Ascending aorta (tissue), 2 donors: Measurements from ENCODE around the gene TSPAN3. TPM values are rescaled to one million over a fixed set of nuclear protein-coding genes. Genes with fewer than 3 reads are reported as not detected.

ENCODE experiments used
- DNase-seq, 2 donors: peaks; one replicate each; pipeline ENCODE4 v3.0.0-alpha.2; 2019; ENCODE audit warnings: low spot score in 2 of 2
- H3K27ac ChIP-seq, 2 donors: fragments of 200-600 bp; sonication (generic); one replicate each; pipeline ENCODE4 v1.5.1; 2016 to 2017; ENCODE audit warnings: mild to moderate bottlenecking in 1 of 2
- H3K27me3 ChIP-seq: fragments of 200-600 bp; sonication (generic); one replicate; pipeline ENCODE4 v1.5.1; 2017
- H3K36me3 ChIP-seq, 2 donors: fragments of 200-600 bp; sonication (generic); one replicate each; pipeline ENCODE4 v1.5.1; 2016
- H3K4me1 ChIP-seq, 2 donors: fragments of 200-600 bp; sonication (generic); one replicate each; pipeline ENCODE4 v1.5.1; 2016 to 2017; ENCODE audit warnings: mild to moderate bottlenecking in 1 of 2
- H3K4me3 ChIP-seq, 2 donors: fragments of 200-600 bp; sonication (generic); one replicate each; pipeline ENCODE4 v1.5.1; 2016 to 2017; ENCODE audit warnings: mild to moderate bottlenecking in 1 of 2
- H3K9me3 ChIP-seq, 2 donors: fragments of 200-600 bp; sonication (generic); one replicate each; pipeline ENCODE4 v1.5.1; 2016
- CTCF ChIP-seq, 3 experiments: fragments of 200-600 bp in 2 of 3; fragments of 450-650 bp in 1 of 3; sonication (generic) in 2 of 3; IDR thresholded peaks; one replicate each; pipeline ENCODE4 v1.5.1; 2016 to 2019; ENCODE audit warnings: antibody characterized with exemption in 3 of 3, mild to moderate bottlenecking in 1 of 3, moderate library complexity in 1 of 3
- intact Hi-C: fragments of 100-400 bp; cut with DNase I; formaldehyde crosslinking; loops from one replicate; pipeline ENCODE4 v1.15.1; 2023
- total RNA-seq: library from RNA; depleted of rRNA; stranded (reverse); fragments of >200 nt; gene quantifications from one replicate; pipeline ENCODE4 v1.1.0, GENCODE V29; 2016

TSPAN3 gene
- total RNA-seq, 1 donor from 2014 or later, result 98.2 TPM

DNA sequence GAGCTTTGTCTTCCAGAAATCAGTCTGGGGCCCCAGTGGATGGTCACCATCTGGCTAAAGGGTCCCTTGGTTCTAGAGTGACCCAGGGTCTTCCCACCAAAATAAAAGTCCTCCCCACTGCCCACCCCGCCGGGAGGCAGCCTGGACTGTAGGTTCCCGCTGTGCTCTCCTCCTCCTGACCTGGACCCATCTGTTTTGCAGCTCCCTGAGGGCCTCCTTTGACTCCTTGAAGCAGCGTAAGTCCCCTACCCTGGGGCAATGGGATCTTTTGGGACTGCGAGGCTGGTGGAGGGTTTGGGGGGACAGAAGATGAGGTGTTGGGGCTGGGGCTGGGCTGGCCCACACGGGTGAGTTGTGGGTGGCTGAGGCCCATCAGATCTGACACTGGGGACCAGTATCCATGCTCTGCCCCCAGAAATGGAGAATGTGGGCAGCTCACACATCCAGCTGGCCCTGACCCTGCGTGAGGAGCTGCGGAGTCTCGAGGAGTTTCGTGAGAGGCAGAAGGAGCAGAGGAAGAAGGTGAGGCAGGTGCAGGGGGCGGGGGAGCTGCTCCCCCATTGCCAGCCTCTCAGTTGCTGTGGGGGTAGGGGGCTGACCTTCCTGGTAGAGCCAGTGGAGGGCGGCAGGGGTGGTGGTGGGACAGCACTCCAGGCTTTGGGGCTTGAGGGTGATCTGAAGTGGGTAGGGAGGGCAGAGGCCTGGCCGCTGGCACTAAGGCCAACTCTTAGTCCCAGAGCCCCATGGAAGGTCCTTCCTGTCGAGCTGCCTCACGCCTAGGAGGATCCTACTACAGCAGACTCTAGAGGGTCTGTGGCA, 45.6 kb downstream of the TSPAN3 start:
- TF ChIP-seq CTCF (IDR thresholded peaks at IDR 0.05), result no peak
- no peaks in the 10 kb centered on the region for H3K9me3 ChIP-seq
- H3K27me3 ChIP-seq, result no peaks in the 10 kb centered on the region
- H3K4me3 ChIP-seq, result no peak overlapping the region
- no peak overlapping the region for H3K27ac ChIP-seq
- peaks cover 2 to 5% of the 10 kb centered on the region in 2 donors for H3K36me3 ChIP-seq
- DNase-seq, result peak in 1 of 2 donors; percentile 56
- intact Hi-C loops, result loop anchor here (2.0 kb wide), 1 partner anchor 518 kb away; no protein-coding TSS in a partner anchor
- no peaks in the 10 kb centered on the region for H3K4me1 ChIP-seq

GRCh38 chr15:77024273-77025082, 46.4 kb downstream of the TSPAN3 start:
- H3K4me1 ChIP-seq, result no peaks in the 10 kb centered on the region
- H3K36me3 ChIP-seq, result peaks cover 2 to 3% of the 10 kb centered on the region in 2 donors
- H3K27ac ChIP-seq, result no peak overlapping the region
- intact Hi-C loops, result loop anchor here (2.0 to 5.0 kb wide), 3 partner anchors 82 to 518 kb away; no protein-coding TSS in a partner anchor
- peak in 1 of 2 donors; percentile 82 for DNase-seq
- no peaks in the 10 kb centered on the region for H3K27me3 ChIP-seq
- H3K4me3 ChIP-seq, result no peak overlapping the region
- H3K9me3 ChIP-seq, result no peaks in the 10 kb centered on the region
- peak; percentile 90 to 97 (median 97) for TF ChIP-seq CTCF (IDR thresholded peaks at IDR 0.05)

GRCh38 chr15:77023576-77024272, 47.2 kb downstream of the TSPAN3 start:
- intact Hi-C loops, result loop anchor here (2.0 to 5.0 kb wide), 3 partner anchors 81 to 519 kb away; no protein-coding TSS in a partner anchor
- DNase-seq, result no peak
- Histone ChIP-seq H3K4me1 (no peaks in the 10 kb centered on the region), H3K27me3 (no peaks in the 10 kb centered on the region), H3K36me3 (peaks cover 2 to 3% of the 10 kb centered on the region in 2 donors), H3K4me3 (no peak overlapping the region), H3K27ac (no peak overlapping the region), H3K9me3 (no peaks in the 10 kb centered on the region)
- no peak for TF ChIP-seq CTCF (IDR thresholded peaks at IDR 0.05)

DNA sequence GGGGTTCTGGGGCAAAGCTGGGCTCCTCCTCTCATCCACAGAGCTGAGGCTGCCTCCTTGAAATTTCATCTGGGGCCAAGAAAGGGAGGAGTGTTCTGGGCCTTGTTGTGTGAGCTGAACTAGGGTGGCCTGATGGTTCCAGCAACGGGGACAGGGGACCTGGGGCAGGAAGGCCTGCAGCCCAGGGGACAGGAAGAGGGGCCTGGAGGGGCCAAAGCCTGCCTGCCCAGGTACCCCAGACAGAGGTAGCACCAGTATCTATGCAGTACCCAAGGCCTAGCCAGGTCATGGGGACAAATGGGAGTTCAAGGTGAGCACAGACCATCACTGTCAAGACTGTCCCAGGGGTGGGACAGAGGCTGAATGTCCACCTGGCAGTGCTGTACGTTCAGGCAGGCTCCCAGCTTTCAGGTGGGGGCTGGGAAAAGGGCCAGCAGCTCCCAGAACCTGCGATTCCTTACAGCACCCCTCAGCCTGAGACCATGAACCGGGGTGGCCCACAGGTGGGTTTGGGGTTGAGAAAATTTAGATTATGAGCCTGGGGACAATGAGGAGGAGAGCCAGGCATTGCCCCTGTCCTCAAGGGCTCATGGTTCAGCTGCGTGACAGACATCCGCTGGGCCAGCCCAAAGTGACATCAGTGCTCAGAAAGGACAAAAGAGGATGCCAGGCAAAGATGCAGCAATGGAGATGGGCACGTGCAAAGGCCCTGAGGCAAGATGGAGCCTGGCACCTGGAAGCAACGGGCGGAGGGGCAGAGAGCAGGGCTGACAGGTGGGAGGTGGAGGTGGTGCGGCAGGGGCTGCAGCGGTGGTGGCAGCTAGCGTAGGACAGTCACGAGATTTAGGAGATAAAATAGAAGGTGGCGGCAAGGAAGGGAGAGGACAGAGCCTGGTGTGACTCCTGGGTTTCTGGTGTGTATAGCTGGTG, 48.0 kb downstream of the TSPAN3 start:
- intact Hi-C loops, result loop anchor here (5.0 kb wide), 2 partner anchors 81 to 474 kb away; no protein-coding TSS in a partner anchor
- Histone ChIP-seq H3K36me3 (peaks cover 2 to 3% of the 10 kb centered on the region in 2 donors), H3K9me3 (no peaks in the 10 kb centered on the region), H3K27ac (no peak overlapping the region), H3K4me3 (no peak overlapping the region), H3K27me3 (no peaks in the 10 kb centered on the region), H3K4me1 (no peaks in the 10 kb centered on the region)
- TF ChIP-seq CTCF (IDR thresholded peaks at IDR 0.05), result no peak
- DNase-seq, result no peak
